ENCODE measurements around the gene PNKD. TPM values are rescaled to one million over a fixed set of nuclear protein-coding genes. Genes with fewer than 3 reads are reported as not detected.

The PNKD gene
- 25.5 and 27.1 TPM in 2 replicates for total RNA-seq (2014; rRNA removed; shearing (Covaris generic))
- 36.5 and 56.2 TPM in 2 replicates for polyA plus RNA-seq (2015; cell fraction: cytosol; rRNA removed)
- polyA plus RNA-seq (2015; cell fraction: nucleus; rRNA removed), result 39.5 and 44.0 TPM in 2 replicates

- in situ Hi-C loops (cut with HindIII; ENCODE audit: low pct_unique_long_range_greater_than_20kb, low sequenced_read_pairs), result no loop called here
- DNase-seq (ENCODE audit: low read depth, low spot score), result peak; percentile 99
These were observed at the start of gene PNKD, which contains the start of gene AAMP for GRCh38 chr2:218269900-218270720. TSS of gene PNKD (plus strand) at chr2:218270519. CDS start at chr2:218270536, 17 bp downstream. TSS of gene AAMP (minus strand) at chr2:218270137. CDS start at chr2:218270086, 51 bp downstream.

- in situ Hi-C loops (cut with HindIII; ENCODE audit: low pct_unique_long_range_greater_than_20kb, low sequenced_read_pairs), result no loop called here
- no peak for DNase-seq (ENCODE audit: low read depth, low spot score)
These were observed 49.3 kb upstream of the PNKD start for GRCh38 chr2:218221000-218221399.

- in situ Hi-C loops (cut with HindIII; ENCODE audit: low pct_unique_long_range_greater_than_20kb, low sequenced_read_pairs), result no loop called here
- no peak for DNase-seq (ENCODE audit: low read depth, low spot score)
These were observed 47.3 kb upstream of the PNKD start for GRCh38 chr2:218223046-218223445.

GRCh38 chr2:218224186-218224585 lies 46.1 kb upstream of the PNKD start:
- in situ Hi-C loops (cut with HindIII; ENCODE audit: low pct_unique_long_range_greater_than_20kb, low sequenced_read_pairs), result no loop called here
- no peak for DNase-seq (ENCODE audit: low read depth, low spot score)

GRCh38 chr2:218226903-218227302 lies 43.4 kb upstream of the PNKD start:
- no peak for DNase-seq (ENCODE audit: low read depth, low spot score)
- in situ Hi-C loops (cut with HindIII; ENCODE audit: low pct_unique_long_range_greater_than_20kb, low sequenced_read_pairs), result no loop called here

- DNase-seq (ENCODE audit: low read depth, low spot score), result no peak
These were observed 41.8 kb upstream of the PNKD start for GRCh38 chr2:218228366-218229090.

GRCh38 chr2:218229239-218229638 lies 41.1 kb upstream of the PNKD start:
- in situ Hi-C loops (cut with HindIII; ENCODE audit: low pct_unique_long_range_greater_than_20kb, low sequenced_read_pairs), result no loop called here
- peak; percentile 15 for DNase-seq (ENCODE audit: low read depth, low spot score)

More at GRCh38 chr2:218228366-218229090, 41.8 kb upstream of the PNKD start:
- in situ Hi-C loops (cut with HindIII; ENCODE audit: low pct_unique_long_range_greater_than_20kb, low sequenced_read_pairs), result no loop called here

- peak; percentile 22 for DNase-seq (ENCODE audit: low read depth, low spot score)
- in situ Hi-C loops (cut with HindIII; ENCODE audit: low pct_unique_long_range_greater_than_20kb, low sequenced_read_pairs), result no loop called here
These were observed 40.5 kb upstream of the PNKD start for GRCh38 chr2:218229851-218230250.

GRCh38 chr2:218230882-218231281 lies 39.4 kb upstream of the PNKD start:
- in situ Hi-C loops (cut with HindIII; ENCODE audit: low pct_unique_long_range_greater_than_20kb, low sequenced_read_pairs), result no loop called here
- peak; percentile 52 for DNase-seq (ENCODE audit: low read depth, low spot score)

- in situ Hi-C loops (cut with HindIII; ENCODE audit: low pct_unique_long_range_greater_than_20kb, low sequenced_read_pairs), result no loop called here
- DNase-seq (ENCODE audit: low read depth, low spot score), result no peak
These were observed 36.8 kb upstream of the PNKD start for GRCh38 chr2:218233543-218233942.

- in situ Hi-C loops (cut with HindIII; ENCODE audit: low pct_unique_long_range_greater_than_20kb, low sequenced_read_pairs), result no loop called here
- no peak for DNase-seq (ENCODE audit: low read depth, low spot score)
These were observed 35.8 kb upstream of the PNKD start for GRCh38 chr2:218234521-218234920.

- in situ Hi-C loops (cut with HindIII; ENCODE audit: low pct_unique_long_range_greater_than_20kb, low sequenced_read_pairs), result no loop called here
- DNase-seq (ENCODE audit: low read depth, low spot score), result no peak
These were observed 35.3 kb upstream of the PNKD start for GRCh38 chr2:218235017-218235416.

- in situ Hi-C loops (cut with HindIII; ENCODE audit: low pct_unique_long_range_greater_than_20kb, low sequenced_read_pairs), result no loop called here
- no peak for DNase-seq (ENCODE audit: low read depth, low spot score)
These were observed 33.5 kb upstream of the PNKD start for GRCh38 chr2:218236829-218237228.

- DNase-seq (ENCODE audit: low read depth, low spot score), result no peak
- in situ Hi-C loops (cut with HindIII; ENCODE audit: low pct_unique_long_range_greater_than_20kb, low sequenced_read_pairs), result no loop called here
These were observed 31.4 kb upstream of the PNKD start for GRCh38 chr2:218238887-218239286.

- in situ Hi-C loops (cut with HindIII; ENCODE audit: low pct_unique_long_range_greater_than_20kb, low sequenced_read_pairs), result no loop called here
- no peak for DNase-seq (ENCODE audit: low read depth, low spot score)
These were observed 26.1 kb upstream of the PNKD start for GRCh38 chr2:218244204-218244603.

GRCh38 chr2:218244665-218245064 lies 25.7 kb upstream of the PNKD start:
- in situ Hi-C loops (cut with HindIII; ENCODE audit: low pct_unique_long_range_greater_than_20kb, low sequenced_read_pairs), result no loop called here
- DNase-seq (ENCODE audit: low read depth, low spot score), result no peak

GRCh38 chr2:218245214-218245613 lies 25.1 kb upstream of the PNKD start:
- in situ Hi-C loops (cut with HindIII; ENCODE audit: low pct_unique_long_range_greater_than_20kb, low sequenced_read_pairs), result no loop called here
- no peak for DNase-seq (ENCODE audit: low read depth, low spot score)

- in situ Hi-C loops (cut with HindIII; ENCODE audit: low pct_unique_long_range_greater_than_20kb, low sequenced_read_pairs), result no loop called here
- DNase-seq (ENCODE audit: low read depth, low spot score), result no peak
These were observed 20.6 kb upstream of the PNKD start for GRCh38 chr2:218249691-218250090.

Data from SK-MEL-5 (cell line).